ENCODE measurements around the gene MAPK4.

DNA sequence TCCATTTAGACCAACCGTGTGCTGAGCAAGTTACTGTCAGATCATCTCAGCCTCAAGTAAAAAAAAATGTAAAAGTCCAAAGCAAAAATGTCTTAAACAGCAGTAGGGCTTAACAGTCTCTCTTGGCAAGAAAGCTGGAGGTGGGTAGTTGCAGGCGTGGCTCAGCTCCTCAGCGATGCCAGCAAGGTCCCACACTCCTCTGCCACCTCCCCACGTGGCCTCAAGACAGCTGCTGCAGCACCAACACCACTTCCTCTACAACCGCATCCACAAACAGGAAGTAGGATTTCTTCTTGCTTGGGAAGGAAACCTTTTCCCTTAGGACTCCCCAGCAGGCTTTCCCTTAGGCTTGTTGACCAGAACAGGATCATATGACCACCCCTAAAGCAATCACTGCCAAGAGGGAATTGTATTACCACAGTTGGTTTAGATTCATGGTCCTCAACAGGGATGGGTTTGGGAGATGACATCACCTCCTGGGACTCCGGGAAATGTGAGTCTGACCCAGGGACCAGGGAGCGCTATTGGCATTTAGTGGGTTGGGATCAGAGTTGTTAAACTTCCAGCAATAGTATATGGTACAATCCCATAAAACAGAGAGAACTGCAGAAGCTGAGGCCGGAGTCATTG lies 97.1 kb downstream of the MAPK4 start:
- TF ChIP-seq, protein P1, sequence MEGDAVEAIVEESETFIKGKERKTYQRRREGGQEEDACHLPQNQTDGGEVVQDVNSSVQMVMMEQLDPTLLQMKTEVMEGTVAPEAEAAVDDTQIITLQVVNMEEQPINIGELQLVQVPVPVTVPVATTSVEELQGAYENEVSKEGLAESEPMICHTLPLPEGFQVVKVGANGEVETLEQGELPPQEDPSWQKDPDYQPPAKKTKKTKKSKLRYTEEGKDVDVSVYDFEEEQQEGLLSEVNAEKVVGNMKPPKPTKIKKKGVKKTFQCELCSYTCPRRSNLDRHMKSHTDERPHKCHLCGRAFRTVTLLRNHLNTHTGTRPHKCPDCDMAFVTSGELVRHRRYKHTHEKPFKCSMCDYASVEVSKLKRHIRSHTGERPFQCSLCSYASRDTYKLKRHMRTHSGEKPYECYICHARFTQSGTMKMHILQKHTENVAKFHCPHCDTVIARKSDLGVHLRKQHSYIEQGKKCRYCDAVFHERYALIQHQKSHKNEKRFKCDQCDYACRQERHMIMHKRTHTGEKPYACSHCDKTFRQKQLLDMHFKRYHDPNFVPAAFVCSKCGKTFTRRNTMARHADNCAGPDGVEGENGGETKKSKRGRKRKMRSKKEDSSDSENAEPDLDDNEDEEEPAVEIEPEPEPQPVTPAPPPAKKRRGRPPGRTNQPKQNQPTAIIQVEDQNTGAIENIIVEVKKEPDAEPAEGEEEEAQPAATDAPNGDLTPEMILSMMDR (IDR thresholded peaks at IDR 0.05; ENCODE audit: low read length): no peak
- no peak for TF ChIP-seq EZH2 (IDR thresholded peaks at IDR 0.05; ENCODE audit: borderline replicate concordance, low read length)
